IMR-90 (cell line): ENCODE results near the gene ACSM3. TPM values are rescaled to one million over a fixed set of nuclear protein-coding genes. Genes with fewer than 3 reads are reported as not detected.

Experiments used
- ATAC-seq: fragments of 200-7000 bp; cut with Tn5 transposase; 2 replicates; pipeline ENCODE4 v1.9.1; 2020; ENCODE audit warnings: low read depth, mild to moderate bottlenecking, moderate library complexity
- BruUV-seq: library from RNA; stranded (reverse); fragments of 400-500 nt; replicated peaks from 2 replicates; lab custom pipeline; 2021; lab: Mats Ljungman, UMichigan
- CTCF ChIA-PET: fragments of 300-600 bp; formaldehyde crosslinking; extraction: SDS; loops from one replicate; lab custom pipeline; 2021; ENCODE audit warnings: antibody characterized with exemption; lab: Yijun Ruan, JAX
- POLR2A ChIA-PET: fragments of 300-600 bp; sonication (Branson Sonifier 250); formaldehyde crosslinking; loops from one replicate; lab custom pipeline; 2022; ENCODE audit warnings: antibody characterized with exemption; ENCODE audit not compliant: unreplicated experiment; lab: Charles Lee
- DNase-seq: peaks from one replicate; pipeline ENCODE4 v3.0.0; 2013
- H2AFZ ChIP-seq: replicated peaks from 2 replicates; pipeline ENCODE3; 2013; ENCODE audit warnings: low read length, mild to moderate bottlenecking; ENCODE audit not compliant: poor library complexity
- H2AK5ac ChIP-seq: 2 replicates; pipeline ENCODE4 v1.6.1; 2013; ENCODE audit warnings: low read depth, low read length, inconsistent platforms
- H2AK9ac ChIP-seq: replicated peaks from 2 replicates; pipeline ENCODE3; 2013; ENCODE audit warnings: mild to moderate bottlenecking, low read depth, low read length, moderate library complexity; ENCODE audit not compliant: poor library complexity
- H2BK120ac ChIP-seq: 2 replicates; pipeline ENCODE4 v1.6.1; 2013; ENCODE audit warnings: low read depth, low read length, inconsistent platforms
- H2BK15ac ChIP-seq: 3 replicates; pipeline ENCODE4 v1.6.1; 2013; ENCODE audit warnings: low read depth, low read length, inconsistent platforms
- H2BK20ac ChIP-seq: 2 replicates; pipeline ENCODE4 v1.6.1; 2013; ENCODE audit warnings: low read depth, mild to moderate bottlenecking, inconsistent platforms, low read length, moderate library complexity
- H2BK5ac ChIP-seq: 2 replicates; pipeline ENCODE4 v1.6.1; 2013; ENCODE audit warnings: mild to moderate bottlenecking, low read depth, low read length, inconsistent platforms; ENCODE audit not compliant: poor library complexity, severe bottlenecking
- H3K14ac ChIP-seq: replicated peaks from 2 replicates; pipeline ENCODE4 v1.6.1; 2013; ENCODE audit warnings: low read depth, low read length, inconsistent platforms
- H3K18ac ChIP-seq: 2 replicates; pipeline ENCODE4 v1.6.1; 2013; ENCODE audit warnings: low read depth, low read length, control low read depth
- H3K23ac ChIP-seq: 2 replicates; pipeline ENCODE4 v1.6.1; 2013; ENCODE audit warnings: low read depth, low read length, inconsistent platforms
- H3K27ac ChIP-seq: 2 replicates; pipeline ENCODE4 v1.5.1; 2013; ENCODE audit warnings: mild to moderate bottlenecking, control low read depth, low read length; ENCODE audit not compliant: insufficient read depth
- H3K27me3 ChIP-seq: 2 replicates; pipeline ENCODE4 v1.6.1; 2013; ENCODE audit warnings: low read length; ENCODE audit not compliant: control insufficient read depth, insufficient read depth
- H3K36me3 ChIP-seq: 2 replicates; pipeline ENCODE4 v1.6.1; 2013; ENCODE audit warnings: low read length, mixed read lengths; ENCODE audit not compliant: control insufficient read depth, insufficient read depth
- H3K4ac ChIP-seq: 2 replicates; pipeline ENCODE4 v1.6.1; 2013; ENCODE audit warnings: low read depth, low read length, inconsistent platforms
- H3K4me1 ChIP-seq: 2 replicates; pipeline ENCODE4 v1.6.1; 2013; ENCODE audit warnings: low read length, mixed read lengths; ENCODE audit not compliant: control insufficient read depth, insufficient read depth
- H3K4me2 ChIP-seq: 2 replicates; pipeline ENCODE4 v1.6.1; 2013; ENCODE audit warnings: low read depth, mild to moderate bottlenecking, control low read depth, low read length, moderate library complexity
- H3K4me3 ChIP-seq: 2 replicates; pipeline ENCODE4 v1.5.1; 2013; ENCODE audit warnings: low read depth, mild to moderate bottlenecking, control low read depth, low read length, moderate library complexity; ENCODE audit not compliant: insufficient read depth
- H3K56ac ChIP-seq: 2 replicates; pipeline ENCODE4 v1.6.1; 2013; ENCODE audit warnings: low read length, inconsistent platforms; ENCODE audit not compliant: insufficient read depth; ENCODE audit errors: extremely low read depth
- H3K79me1 ChIP-seq, 2 experiments: 2 replicates each; pipeline ENCODE4 v1.6.1; 2013; ENCODE audit warnings: low read length in 2 of 2, inconsistent platforms in 1 of 2, low read depth in 1 of 2
- H3K9ac ChIP-seq: 2 replicates; pipeline ENCODE4 v1.6.1; 2013; ENCODE audit warnings: low read depth, low read length, control low read depth
- H3K9me1 ChIP-seq: 2 replicates; pipeline ENCODE4 v1.6.1; 2013; ENCODE audit warnings: low read length, inconsistent platforms; ENCODE audit not compliant: insufficient read depth
- H3K9me3 ChIP-seq: 2 replicates; pipeline ENCODE4 v1.6.1; 2013; ENCODE audit warnings: low read length; ENCODE audit not compliant: control insufficient read depth, insufficient read depth
- H4K20me1 ChIP-seq: 2 replicates; pipeline ENCODE4 v1.6.1; 2013; ENCODE audit warnings: low read length, inconsistent platforms; ENCODE audit not compliant: insufficient read depth
- H4K5ac ChIP-seq: 2 replicates; pipeline ENCODE4 v1.6.1; 2013; ENCODE audit warnings: mild to moderate bottlenecking, low read depth, low read length, control low read depth
- H4K8ac ChIP-seq, 2 experiments: 2 replicates each; pipeline ENCODE4 v1.6.1; 2013; ENCODE audit warnings: low read depth in 2 of 2, low read length in 2 of 2, control low read depth in 1 of 2, inconsistent platforms in 1 of 2
- H4K91ac ChIP-seq: 2 replicates; pipeline ENCODE4 v1.6.1; 2013; ENCODE audit warnings: low read depth, low read length, inconsistent platforms; ENCODE audit not compliant: insufficient read depth
- BHLHE40 ChIP-seq: fragments of 150-350 bp; IDR thresholded peaks from 2 replicates; pipeline ENCODE4 v1.6.1; 2016; ENCODE audit warnings: mild to moderate bottlenecking, low read depth, low read length
- CEBPB ChIP-seq: IDR thresholded peaks from 2 replicates; pipeline ENCODE4 v1.6.1; 2012; ENCODE audit warnings: low read depth, low read length, improper control_type of control experiment
- CHD1 ChIP-seq: IDR thresholded peaks from 2 replicates; pipeline ENCODE4 v1.6.1; 2012; ENCODE audit warnings: low read depth, low read length, improper control_type of control experiment
- CTCF ChIP-seq: conservative IDR thresholded peaks from 2 replicates; pipeline ENCODE4 v1.5.1; 2012; ENCODE audit warnings: mild to moderate bottlenecking, low read depth, low read length, improper control_type of control experiment
- ELK1 ChIP-seq: fragments of 150-350 bp; IDR thresholded peaks from 2 replicates; pipeline ENCODE4 v1.6.1; 2016; ENCODE audit warnings: low read depth, mild to moderate bottlenecking, low read length, moderate library complexity, borderline replicate concordance
- FOS ChIP-seq: fragments of 150-350 bp; IDR thresholded peaks from 2 replicates; pipeline ENCODE4 v1.6.1; 2016; ENCODE audit warnings: low read depth, low read length
- MAFK ChIP-seq: IDR thresholded peaks from 2 replicates; pipeline ENCODE4 v1.6.1; 2012; ENCODE audit warnings: low read depth, low read length, improper control_type of control experiment
- MAZ ChIP-seq: IDR thresholded peaks from 2 replicates; pipeline ENCODE4 v1.6.1; 2012; ENCODE audit warnings: low read depth, mild to moderate bottlenecking, low read length, improper control_type of control experiment, moderate library complexity, borderline replicate concordance
- MXI1 ChIP-seq: IDR thresholded peaks from 2 replicates; pipeline ENCODE4 v1.6.1; 2012; ENCODE audit warnings: low read depth, mild to moderate bottlenecking, low read length, moderate library complexity, borderline replicate concordance
- NFE2L2 ChIP-seq: fragments of 150-350 bp; IDR thresholded peaks from 2 replicates; pipeline ENCODE4 v1.6.1; 2016; ENCODE audit warnings: low read depth, mild to moderate bottlenecking, low read length
- POLR2A ChIP-seq: IDR thresholded peaks from 2 replicates; pipeline ENCODE4 v1.6.1; 2012; ENCODE audit warnings: mild to moderate bottlenecking, low read depth, low read length
- RAD21 ChIP-seq: IDR thresholded peaks from 2 replicates; pipeline ENCODE4 v1.6.1; 2012; ENCODE audit warnings: low read length, improper control_type of control experiment
- RCOR1 ChIP-seq: IDR thresholded peaks from 2 replicates; pipeline ENCODE4 v1.6.1; 2012; ENCODE audit warnings: mild to moderate bottlenecking, low read length, improper control_type of control experiment; ENCODE audit not compliant: insufficient replicate concordance
- RFX5 ChIP-seq: IDR thresholded peaks from 2 replicates; pipeline ENCODE4 v1.8.0; 2012; ENCODE audit warnings: low read depth, mild to moderate bottlenecking, low read length, moderate library complexity
- SMC3 ChIP-seq: fragments of 150-350 bp; IDR thresholded peaks from 2 replicates; pipeline ENCODE4 v1.6.1; 2016; ENCODE audit warnings: low read depth, mild to moderate bottlenecking, antibody characterized with exemption, low read length, moderate library complexity
- WGBS, 2 experiments: methylation state at CpG; one replicate each; pipeline versions ENCODE4 v1.1.5 to v1.1.7; 2013; ENCODE audit warnings: missing lambda C conversion rate in 2 of 2; ENCODE audit not compliant: insufficient read length in 1 of 2; ENCODE audit errors: extremely low coverage in 2 of 2; 5-methylcytosine and 5-hydroxymethylcytosine counted together
- dilution Hi-C: fragments of 300-500 bp; cut with HindIII; formaldehyde crosslinking; loops from one replicate; pipeline ENCODE4 v1.14.3; 2018; ENCODE audit warnings: low sequenced_read_pairs; ENCODE audit not compliant: unreplicated experiment
- in situ Hi-C: fragments of 300-500 bp; cut with MboI; formaldehyde crosslinking; loops from 3 replicates; pipeline ENCODE4 v1.14.3; 2019; ENCODE audit warnings: low sequenced_read_pairs, inconsistent platforms, mixed read lengths
- intact Hi-C: fragments of 100-400 bp; cut with micrococcal nuclease; formaldehyde crosslinking; loops from 2 replicates; pipeline ENCODE4 v1.10.0; 2022
- polyA plus RNA-seq, 3 experiments: library from polyadenylated mRNA; depleted of rRNA; stranded (reverse); fragments of >200 nt; gene quantifications; 2 replicates each; pipeline ENCODE4 v1.2.3, GENCODE V29; 2012; ENCODE audit warnings: low replicate concordance in 1 of 3
- total RNA-seq: library from RNA; depleted of rRNA; stranded (reverse); fragments of >200 nt; gene quantifications from 2 replicates; pipeline ENCODE4 v1.2.3, GENCODE V29; 2012
- TF ChIP-seq, protein P1 (sequence below): fragments of 150-350 bp; IDR thresholded peaks from 2 replicates; pipeline ENCODE4 v1.6.1; 2017; ENCODE audit warnings: mild to moderate bottlenecking, antibody characterized with exemption, low read length, low read depth

ACSM3 gene
- total and polyA plus RNA-seq, 2 of the 4 experiments (the other 2 are of a cell fraction), result 0.50 to 0.54 TPM

DNA sequence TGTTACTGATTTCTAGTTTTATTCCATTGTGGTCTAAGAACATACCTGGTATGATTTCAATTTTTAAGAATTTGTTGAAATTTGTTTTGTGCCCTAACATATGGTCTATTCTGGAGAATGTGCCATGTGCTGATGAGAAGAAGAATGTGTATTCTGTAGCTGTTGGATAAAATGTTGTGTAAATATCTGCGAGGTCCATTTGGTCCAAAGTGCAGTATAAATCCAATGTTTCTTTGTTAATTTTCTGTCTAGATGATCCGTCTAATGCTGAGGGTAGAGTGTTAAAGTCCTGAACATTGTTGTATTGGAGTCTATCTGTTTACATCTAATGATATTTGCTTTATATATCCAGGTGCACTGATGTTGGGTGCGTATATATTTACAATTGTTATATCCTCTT is 9.9 kb downstream of the ACSM3 start:
- Histone ChIP-seq H2BK120ac (no peak overlapping the region), H3K36me3 (no peaks in the 10 kb centered on the region), H3K4ac (no peak overlapping the region), H2BK5ac (no peak overlapping the region), H4K5ac (no peak overlapping the region), H2BK20ac (no peak overlapping the region), H3K4me3 (no peak overlapping the region), H3K56ac (no peak overlapping the region), H3K4me2 (no peak overlapping the region), H3K18ac (no peak overlapping the region), H3K14ac (no peak overlapping the region), H3K9me1 (no peaks in the 10 kb centered on the region), H2BK15ac (no peak overlapping the region), H2AFZ (no peak overlapping the region), H3K79me1 (no peaks in the 10 kb centered on the region), H3K27me3 (no peaks in the 10 kb centered on the region), H4K20me1 (no peaks in the 10 kb centered on the region), H2AK5ac (no peak overlapping the region), H3K4me1 (no peaks in the 10 kb centered on the region), H4K91ac (no peak overlapping the region), H3K23ac (no peak overlapping the region), H4K8ac (no peak overlapping the region), H3K9ac (no peak overlapping the region), H2AK9ac (no peak overlapping the region), H3K27ac (no peak overlapping the region), H3K9me3 (no peaks in the 10 kb centered on the region)
- ATAC-seq, result no peak
- in situ Hi-C loops (no loop called here), dilution Hi-C loops (no loop called here), intact Hi-C loops (no loop called here)
- ChIA-PET POLR2A (no interaction called here), CTCF (no interaction called here)
- BruUV-seq, result no TSS peak
- no peak for TF ChIP-seq CHD1
- no peak for TF ChIP-seq MXI1
- no peak for TF ChIP-seq RFX5
- TF ChIP-seq CEBPB, result no peak
- TF ChIP-seq NFE2L2, result no peak
- TF ChIP-seq, protein P1, sequence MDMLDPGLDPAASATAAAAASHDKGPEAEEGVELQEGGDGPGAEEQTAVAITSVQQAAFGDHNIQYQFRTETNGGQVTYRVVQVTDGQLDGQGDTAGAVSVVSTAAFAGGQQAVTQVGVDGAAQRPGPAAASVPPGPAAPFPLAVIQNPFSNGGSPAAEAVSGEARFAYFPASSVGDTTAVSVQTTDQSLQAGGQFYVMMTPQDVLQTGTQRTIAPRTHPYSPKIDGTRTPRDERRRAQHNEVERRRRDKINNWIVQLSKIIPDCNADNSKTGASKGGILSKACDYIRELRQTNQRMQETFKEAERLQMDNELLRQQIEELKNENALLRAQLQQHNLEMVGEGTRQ, result no peak
- no peak for TF ChIP-seq RAD21
- no peak for TF ChIP-seq MAFK
- TF ChIP-seq SMC3, result no peak
- TF ChIP-seq POLR2A, result no peak
- no peak for TF ChIP-seq MAZ
- no peak for TF ChIP-seq CTCF
- no peak for TF ChIP-seq RCOR1
- TF ChIP-seq ELK1, result no peak
- no peak for TF ChIP-seq BHLHE40
- no peak for TF ChIP-seq FOS
- DNase-seq, result no peak
- WGBS, 2 experiments, result 100% methylated on average over 1 of the region's 3 CpGs; no CpG with 5 or more reads in 1 of the 2 experiments
